HepG2 (cell line): ENCODE results near the gene PXDC1. TPM values are rescaled to one million over a fixed set of nuclear protein-coding genes. Genes with fewer than 3 reads are reported as not detected.

Experiments
- ATAC-seq: fragments of 200-7000 bp; cut with Tn5 transposase; 3 replicates; pipeline ENCODE4 v1.9.1; 2020; ENCODE audit warnings: mild to moderate bottlenecking, moderate library complexity
- BruUV-seq: library from RNA; stranded (reverse); fragments of 400-500 nt; replicated peaks from 2 replicates; lab custom pipeline; 2021; lab: Mats Ljungman, UMichigan
- CTCF ChIA-PET: fragments of 300-600 bp; formaldehyde crosslinking; extraction: SDS; loops from one replicate; lab custom pipeline; 2021; ENCODE audit warnings: low total read pairs, inconsistent platforms, low intra/inter-chr PET ratio; lab: Yijun Ruan, JAX
- POLR2A ChIA-PET: fragments of 350-600 bp; sonication (Branson Sonifier 250); formaldehyde crosslinking; loops from one replicate; lab custom pipeline; 2020; ENCODE audit warnings: antibody characterized with exemption, inconsistent platforms; lab: Yijun Ruan, JAX
- DNase-seq: peaks from one replicate; pipeline ENCODE4 v3.0.0-alpha.2; 2015; ENCODE audit warnings: low spot score
- FAIRE-seq: peaks from 3 replicates; lab custom pipeline; 2011; peaks lifted over from hg19 to GRCh38; lab: Jason Lieb, UNC
- H2AFZ ChIP-seq: one replicate; pipeline ENCODE4 v1.6.1; 2011; ENCODE audit warnings: low read length, inconsistent platforms
- H3K27ac ChIP-seq: fragments of 300-600 bp; 3 replicates; pipeline ENCODE4 v1.8.0; 2011; ENCODE audit warnings: mixed run types, mild to moderate bottlenecking, mixed read lengths, low read length, inconsistent platforms; ENCODE audit not compliant: insufficient read depth; ENCODE audit errors: extremely low read length
- H3K27me3 ChIP-seq, 2 experiments: fragments of 200-600 bp in 1 of 2; 2 replicates in 1 of 2; 3 replicates in 1 of 2; pipeline versions ENCODE4 v1.6.0 to v1.8.0; 2011; ENCODE audit warnings: low read length in 2 of 2, mild to moderate bottlenecking in 2 of 2, moderate library complexity in 2 of 2, inconsistent platforms in 1 of 2; ENCODE audit not compliant: insufficient read depth in 2 of 2, control insufficient read depth in 1 of 2
- H3K36me3 ChIP-seq, 2 experiments: fragments of 200-600 bp in 1 of 2; replicated peaks in 1 of 2; 2 replicates in 1 of 2; 3 replicates in 1 of 2; pipeline versions ENCODE4 v1.5.1 to v1.8.0; 2011; ENCODE audit warnings: low read length in 2 of 2, inconsistent platforms in 1 of 2; ENCODE audit not compliant: insufficient read depth in 2 of 2, control insufficient read depth in 1 of 2
- H3K4me1 ChIP-seq: 2 replicates; pipeline ENCODE4 v1.5.1; 2012; ENCODE audit warnings: low read length, inconsistent platforms; ENCODE audit not compliant: insufficient read depth
- H3K4me2 ChIP-seq: 2 replicates; pipeline ENCODE4 v1.6.0; 2011; ENCODE audit warnings: low read depth, low read length, inconsistent platforms
- H3K4me3 ChIP-seq, 3 experiments: fragments of 200-600 bp in 1 of 3; sonication (generic), shearing (Covaris generic) in 1 of 3; replicated peaks in 1 of 3; 2 replicates each; pipeline ENCODE4 v1.5.1; 2011 to 2016; ENCODE audit warnings: low read length in 3 of 3, inconsistent platforms in 2 of 3, low read depth in 2 of 3, mild to moderate bottlenecking in 2 of 3, control low read depth in 1 of 3, mixed read lengths in 1 of 3; ENCODE audit not compliant: insufficient read depth in 1 of 3
- H3K79me2 ChIP-seq: one replicate; pipeline ENCODE4 v1.6.1; 2011; ENCODE audit warnings: low read length, inconsistent platforms; ENCODE audit not compliant: insufficient read depth
- H3K9ac ChIP-seq: 2 replicates; pipeline ENCODE4 v1.6.0; 2011; ENCODE audit warnings: mild to moderate bottlenecking, low read depth, low read length, inconsistent platforms; ENCODE audit not compliant: insufficient read depth
- H3K9me3 ChIP-seq: 2 replicates; pipeline ENCODE4 v1.5.1; 2012; ENCODE audit warnings: mild to moderate bottlenecking, low read length
- H4K20me1 ChIP-seq: 2 replicates; pipeline ENCODE4 v1.6.0; 2011; ENCODE audit warnings: inconsistent platforms, mild to moderate bottlenecking, low read length, moderate library complexity; ENCODE audit not compliant: insufficient read depth
- HDAC1 ChIP-seq: sonication (generic); formaldehyde crosslinking; IDR thresholded peaks from 2 replicates; pipeline ENCODE4 v1.5.1; 2020; ENCODE audit warnings: mild to moderate bottlenecking, missing genetic modification reagents
- HMGA1 ChIP-seq: sonication (generic); formaldehyde crosslinking; conservative IDR thresholded peaks from 2 replicates; pipeline ENCODE4 v1.4.0; 2020; ENCODE audit warnings: missing genetic modification reagents
- JUN ChIP-seq: sonication (generic); formaldehyde crosslinking; IDR thresholded peaks from 2 replicates; pipeline ENCODE4 v1.4.0; 2020; ENCODE audit warnings: mild to moderate bottlenecking, missing genetic modification reagents
- NCOA2 ChIP-seq: sonication (generic); formaldehyde crosslinking; IDR thresholded peaks from 2 replicates; pipeline ENCODE4 v1.8.0; 2022; ENCODE audit warnings: inconsistent platforms
- NFE2L2 ChIP-seq: fragments of 150-350 bp; IDR thresholded peaks from 2 replicates; pipeline ENCODE4 v1.6.1; 2014; ENCODE audit warnings: low read length
- REL ChIP-seq: sonication (generic); formaldehyde crosslinking; conservative IDR thresholded peaks from 2 replicates; pipeline ENCODE4 v1.8.0; 2022; ENCODE audit warnings: mild to moderate bottlenecking, missing genetic modification reagents, moderate library complexity
- SIX4 ChIP-seq: sonication (generic); formaldehyde crosslinking; IDR thresholded peaks from 2 replicates; pipeline ENCODE4 v1.4.0; 2020; ENCODE audit warnings: missing genetic modification reagents
- SSRP1 ChIP-seq: IDR thresholded peaks from 2 replicates; pipeline ENCODE4 v1.6.1; 2016; ENCODE audit warnings: control low read depth
- WIZ ChIP-seq: sonication (generic); formaldehyde crosslinking; IDR thresholded peaks from 2 replicates; pipeline ENCODE4 v1.5.1; 2020; ENCODE audit warnings: mild to moderate bottlenecking, missing genetic modification reagents
- ZBTB38 ChIP-seq: sonication (generic); formaldehyde crosslinking; IDR thresholded peaks from 2 replicates; pipeline ENCODE4 v1.5.1; 2020; ENCODE audit warnings: mild to moderate bottlenecking, missing genetic modification reagents
- ZNF232 ChIP-seq: sonication (generic); formaldehyde crosslinking; IDR thresholded peaks from 2 replicates; pipeline ENCODE4 v1.4.0; 2020; ENCODE audit warnings: missing genetic modification reagents, borderline replicate concordance
- WGBS: methylation state at CpG from one replicate; pipeline ENCODE4 v1.1.6; 2017; ENCODE audit warnings: low lambda C conversion rate; 5-methylcytosine and 5-hydroxymethylcytosine counted together
- in situ Hi-C: cut with HindIII; loops from 2 replicates; pipeline ENCODE4 v1.10.0; 2017; ENCODE audit warnings: low pct_unique_long_range_greater_than_20kb; ENCODE audit not compliant: extremely low pct_ligation_motif_present
- intact Hi-C: fragments of 100-400 bp; cut with micrococcal nuclease; formaldehyde crosslinking; loops from one replicate; pipeline ENCODE4 v1.10.0; 2022; ENCODE audit not compliant: unreplicated experiment
- polyA plus RNA-seq, 8 experiments: library from polyadenylated mRNA; depleted of rRNA in 3 of 8; stranded (reverse) in 7 of 8; unstranded in 1 of 8; fragments of >200 nt; fragmentation: Illumina TruSeq in 4 of 8; extraction: Trizol in 4 of 8; gene quantifications; 2 replicates each; pipeline versions ENCODE4 v1.2.1 to v1.2.3, GENCODE V29; 2011 to 2016; ENCODE audit warnings: low read depth in 4 of 8, missing spikeins in 1 of 8, mixed read lengths in 1 of 8; ENCODE audit not compliant: insufficient read depth in 1 of 8
- total RNA-seq, 5 experiments: library from RNA; depleted of rRNA; stranded (reverse); fragments of >200 nt; fragmentation: Illumina TruSeq; extraction: Trizol; gene quantifications; 2 replicates each; pipeline ENCODE4 v1.2.3, GENCODE V29; 2016; ENCODE audit warnings: low read depth in 1 of 5
- TF ChIP-seq, protein P1 (sequence below): sonication (generic); formaldehyde crosslinking; IDR thresholded peaks from 2 replicates; pipeline ENCODE4 v1.4.0; 2020; ENCODE audit warnings: mild to moderate bottlenecking, missing genetic modification reagents
- TF ChIP-seq, protein P2 (sequence below): sonication (generic); formaldehyde crosslinking; IDR thresholded peaks from 2 replicates; pipeline ENCODE4 v1.9.0; 2021; ENCODE audit warnings: missing genetic modification reagents, mild to moderate bottlenecking, borderline replicate concordance
- TF ChIP-seq, protein P3 (sequence below): sonication (generic); formaldehyde crosslinking; IDR thresholded peaks from 2 replicates; pipeline ENCODE4 v1.5.0; 2020; ENCODE audit warnings: missing genetic modification reagents
- TF ChIP-seq, protein P4 (sequence below): IDR thresholded peaks from 2 replicates; pipeline ENCODE4 v1.6.1; 2016; ENCODE audit warnings: missing genetic modification reagents, missing compliant biosample characterization
- TF ChIP-seq, protein P5 (sequence below): sonication (generic); formaldehyde crosslinking; conservative IDR thresholded peaks from 2 replicates; pipeline ENCODE4 v1.4.0; 2020; ENCODE audit warnings: missing genetic modification reagents

Gene PXDC1
- total and polyA plus RNA-seq, 2 of the 13 experiments (the other 11 are each of a cell fraction or from before 2014, with no cell fraction given), result 32.4 to 34.7 TPM

DNA sequence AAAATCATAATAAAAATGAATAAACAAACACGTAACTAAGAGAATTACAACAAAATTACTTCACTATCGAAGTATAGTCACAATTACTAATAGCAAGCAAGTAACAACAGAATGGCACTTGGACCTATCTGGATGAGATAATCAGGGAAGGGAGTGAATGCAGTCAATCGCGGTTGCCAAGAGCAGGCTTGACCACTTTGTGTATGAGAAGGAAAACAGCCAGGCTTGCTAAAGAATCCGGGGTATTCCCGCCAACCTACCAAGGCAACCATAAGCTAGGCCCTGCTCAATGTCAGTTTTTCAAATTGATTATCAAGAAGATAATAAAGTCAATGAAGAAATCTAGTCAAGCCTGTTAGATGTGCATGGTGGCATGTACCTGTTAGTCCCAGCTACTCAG lies 39.7 kb downstream of the PXDC1 start:
- Histone ChIP-seq H3K9ac (no peak overlapping the region), H4K20me1 (no peaks in the 10 kb centered on the region), H3K4me2 (no peak overlapping the region), H2AFZ (no peak overlapping the region), H3K4me3 (no peak overlapping the region), H3K36me3 (no peaks in the 10 kb centered on the region), H3K27me3 (no peaks in the 10 kb centered on the region), H3K79me2 (no peaks in the 10 kb centered on the region), H3K27ac (no peak overlapping the region), H3K9me3 (peaks cover 10% of the 10 kb centered on the region; the same call in 1 of the 2 replicates), H3K4me1 (peaks cover 16% of the 10 kb centered on the region; the same call in 1 of the 2 replicates)
- ChIA-PET CTCF (no interaction called here), POLR2A (no interaction called here)
- DNase-seq, result no peak
- FAIRE-seq, result no peak
- ATAC-seq, result no peak
- 94% methylated on average over 6 of the region's 6 CpGs for WGBS
- intact Hi-C loops (no loop called here), in situ Hi-C loops (no loop called here)
- BruUV-seq, result no TSS peak
- TF ChIP-seq SSRP1 (CRISPR knock-in tag), result no peak
- TF ChIP-seq ZBTB38, result no peak
- TF ChIP-seq, protein P1, sequence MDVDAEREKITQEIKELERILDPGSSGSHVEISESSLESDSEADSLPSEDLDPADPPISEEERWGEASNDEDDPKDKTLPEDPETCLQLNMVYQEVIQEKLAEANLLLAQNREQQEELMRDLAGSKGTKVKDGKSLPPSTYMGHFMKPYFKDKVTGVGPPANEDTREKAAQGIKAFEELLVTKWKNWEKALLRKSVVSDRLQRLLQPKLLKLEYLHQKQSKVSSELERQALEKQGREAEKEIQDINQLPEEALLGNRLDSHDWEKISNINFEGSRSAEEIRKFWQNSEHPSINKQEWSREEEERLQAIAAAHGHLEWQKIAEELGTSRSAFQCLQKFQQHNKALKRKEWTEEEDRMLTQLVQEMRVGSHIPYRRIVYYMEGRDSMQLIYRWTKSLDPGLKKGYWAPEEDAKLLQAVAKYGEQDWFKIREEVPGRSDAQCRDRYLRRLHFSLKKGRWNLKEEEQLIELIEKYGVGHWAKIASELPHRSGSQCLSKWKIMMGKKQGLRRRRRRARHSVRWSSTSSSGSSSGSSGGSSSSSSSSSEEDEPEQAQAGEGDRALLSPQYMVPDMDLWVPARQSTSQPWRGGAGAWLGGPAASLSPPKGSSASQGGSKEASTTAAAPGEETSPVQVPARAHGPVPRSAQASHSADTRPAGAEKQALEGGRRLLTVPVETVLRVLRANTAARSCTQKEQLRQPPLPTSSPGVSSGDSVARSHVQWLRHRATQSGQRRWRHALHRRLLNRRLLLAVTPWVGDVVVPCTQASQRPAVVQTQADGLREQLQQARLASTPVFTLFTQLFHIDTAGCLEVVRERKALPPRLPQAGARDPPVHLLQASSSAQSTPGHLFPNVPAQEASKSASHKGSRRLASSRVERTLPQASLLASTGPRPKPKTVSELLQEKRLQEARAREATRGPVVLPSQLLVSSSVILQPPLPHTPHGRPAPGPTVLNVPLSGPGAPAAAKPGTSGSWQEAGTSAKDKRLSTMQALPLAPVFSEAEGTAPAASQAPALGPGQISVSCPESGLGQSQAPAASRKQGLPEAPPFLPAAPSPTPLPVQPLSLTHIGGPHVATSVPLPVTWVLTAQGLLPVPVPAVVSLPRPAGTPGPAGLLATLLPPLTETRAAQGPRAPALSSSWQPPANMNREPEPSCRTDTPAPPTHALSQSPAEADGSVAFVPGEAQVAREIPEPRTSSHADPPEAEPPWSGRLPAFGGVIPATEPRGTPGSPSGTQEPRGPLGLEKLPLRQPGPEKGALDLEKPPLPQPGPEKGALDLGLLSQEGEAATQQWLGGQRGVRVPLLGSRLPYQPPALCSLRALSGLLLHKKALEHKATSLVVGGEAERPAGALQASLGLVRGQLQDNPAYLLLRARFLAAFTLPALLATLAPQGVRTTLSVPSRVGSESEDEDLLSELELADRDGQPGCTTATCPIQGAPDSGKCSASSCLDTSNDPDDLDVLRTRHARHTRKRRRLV (CRISPR knock-in tag), result no peak
- TF ChIP-seq ZNF232 (CRISPR knock-in tag), result no peak
- no peak for TF ChIP-seq HDAC1 (CRISPR knock-in tag)
- TF ChIP-seq, protein P2, sequence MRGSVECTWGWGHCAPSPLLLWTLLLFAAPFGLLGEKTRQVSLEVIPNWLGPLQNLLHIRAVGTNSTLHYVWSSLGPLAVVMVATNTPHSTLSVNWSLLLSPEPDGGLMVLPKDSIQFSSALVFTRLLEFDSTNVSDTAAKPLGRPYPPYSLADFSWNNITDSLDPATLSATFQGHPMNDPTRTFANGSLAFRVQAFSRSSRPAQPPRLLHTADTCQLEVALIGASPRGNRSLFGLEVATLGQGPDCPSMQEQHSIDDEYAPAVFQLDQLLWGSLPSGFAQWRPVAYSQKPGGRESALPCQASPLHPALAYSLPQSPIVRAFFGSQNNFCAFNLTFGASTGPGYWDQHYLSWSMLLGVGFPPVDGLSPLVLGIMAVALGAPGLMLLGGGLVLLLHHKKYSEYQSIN, result no peak
- no peak for TF ChIP-seq REL (CRISPR knock-in tag)
- TF ChIP-seq JUN (CRISPR knock-in tag), result no peak
- no peak for TF ChIP-seq WIZ (CRISPR knock-in tag)
- TF ChIP-seq, protein P3, sequence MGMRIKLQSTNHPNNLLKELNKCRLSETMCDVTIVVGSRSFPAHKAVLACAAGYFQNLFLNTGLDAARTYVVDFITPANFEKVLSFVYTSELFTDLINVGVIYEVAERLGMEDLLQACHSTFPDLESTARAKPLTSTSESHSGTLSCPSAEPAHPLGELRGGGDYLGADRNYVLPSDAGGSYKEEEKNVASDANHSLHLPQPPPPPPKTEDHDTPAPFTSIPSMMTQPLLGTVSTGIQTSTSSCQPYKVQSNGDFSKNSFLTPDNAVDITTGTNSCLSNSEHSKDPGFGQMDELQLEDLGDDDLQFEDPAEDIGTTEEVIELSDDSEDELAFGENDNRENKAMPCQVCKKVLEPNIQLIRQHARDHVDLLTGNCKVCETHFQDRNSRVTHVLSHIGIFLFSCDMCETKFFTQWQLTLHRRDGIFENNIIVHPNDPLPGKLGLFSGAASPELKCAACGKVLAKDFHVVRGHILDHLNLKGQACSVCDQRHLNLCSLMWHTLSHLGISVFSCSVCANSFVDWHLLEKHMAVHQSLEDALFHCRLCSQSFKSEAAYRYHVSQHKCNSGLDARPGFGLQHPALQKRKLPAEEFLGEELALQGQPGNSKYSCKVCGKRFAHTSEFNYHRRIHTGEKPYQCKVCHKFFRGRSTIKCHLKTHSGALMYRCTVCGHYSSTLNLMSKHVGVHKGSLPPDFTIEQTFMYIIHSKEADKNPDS (CRISPR knock-in tag), result no peak
- TF ChIP-seq NFE2L2, result no peak
- TF ChIP-seq, protein P4, sequence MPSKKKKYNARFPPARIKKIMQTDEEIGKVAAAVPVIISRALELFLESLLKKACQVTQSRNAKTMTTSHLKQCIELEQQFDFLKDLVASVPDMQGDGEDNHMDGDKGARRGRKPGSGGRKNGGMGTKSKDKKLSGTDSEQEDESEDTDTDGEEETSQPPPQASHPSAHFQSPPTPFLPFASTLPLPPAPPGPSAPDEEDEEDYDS, result no peak
- no peak for TF ChIP-seq HMGA1 (CRISPR knock-in tag)
- no peak for TF ChIP-seq NCOA2
- TF ChIP-seq, protein P5, sequence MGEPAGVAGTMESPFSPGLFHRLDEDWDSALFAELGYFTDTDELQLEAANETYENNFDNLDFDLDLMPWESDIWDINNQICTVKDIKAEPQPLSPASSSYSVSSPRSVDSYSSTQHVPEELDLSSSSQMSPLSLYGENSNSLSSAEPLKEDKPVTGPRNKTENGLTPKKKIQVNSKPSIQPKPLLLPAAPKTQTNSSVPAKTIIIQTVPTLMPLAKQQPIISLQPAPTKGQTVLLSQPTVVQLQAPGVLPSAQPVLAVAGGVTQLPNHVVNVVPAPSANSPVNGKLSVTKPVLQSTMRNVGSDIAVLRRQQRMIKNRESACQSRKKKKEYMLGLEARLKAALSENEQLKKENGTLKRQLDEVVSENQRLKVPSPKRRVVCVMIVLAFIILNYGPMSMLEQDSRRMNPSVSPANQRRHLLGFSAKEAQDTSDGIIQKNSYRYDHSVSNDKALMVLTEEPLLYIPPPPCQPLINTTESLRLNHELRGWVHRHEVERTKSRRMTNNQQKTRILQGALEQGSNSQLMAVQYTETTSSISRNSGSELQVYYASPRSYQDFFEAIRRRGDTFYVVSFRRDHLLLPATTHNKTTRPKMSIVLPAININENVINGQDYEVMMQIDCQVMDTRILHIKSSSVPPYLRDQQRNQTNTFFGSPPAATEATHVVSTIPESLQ (CRISPR knock-in tag), result no peak
- no peak for TF ChIP-seq SIX4 (CRISPR knock-in tag)
